Measurements from ENCODE around the gene TMEM181.
"Not testable (repeated sequence)": the region's sequence is repeated elsewhere in the genome, so short reads cannot be mapped to it uniquely, and the experiment has no call there.

TMEM181 gene

DNA sequence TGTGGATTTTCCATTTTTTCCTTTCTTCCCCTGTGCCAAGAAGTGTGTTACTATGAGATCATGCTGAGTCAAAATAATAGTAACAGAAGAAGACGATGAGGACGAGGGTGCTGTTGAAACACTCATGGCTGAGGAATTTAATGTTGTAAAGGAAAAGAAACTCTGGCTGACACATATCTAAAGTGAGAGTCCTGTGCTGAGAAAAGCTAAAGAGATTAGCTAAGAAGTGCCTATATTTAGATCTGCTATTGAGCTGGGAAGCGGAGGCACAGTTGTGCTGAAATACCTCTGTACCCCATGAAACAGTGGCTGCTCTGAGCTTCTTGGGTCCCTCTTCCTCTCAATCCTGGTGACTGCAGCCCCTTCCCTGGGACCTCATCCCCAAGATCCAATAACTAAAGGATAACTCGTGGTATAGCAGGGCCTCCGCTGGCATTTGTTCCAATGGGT is 88.8 kb downstream of the TMEM181 start:
- H4K20me1 ChIP-seq (ENCODE audit: insufficient read depth, low read length), result no peaks in the 10 kb centered on the region
- TF ChIP-seq CTCF (IDR thresholded peaks at IDR 0.05; ENCODE audit: low read depth, low read length) (no peak), EZH2phosphoT487 (IDR thresholded peaks at IDR 0.05; ENCODE audit: low read depth) (no peak)
- peaks cover 36% of the 10 kb centered on the region for H3K4me1 ChIP-seq (ENCODE audit: low read length)
- no peaks in the 10 kb centered on the region for H3K27me3 ChIP-seq (ENCODE audit: low read depth, low read length)
- H3K9me3 ChIP-seq (ENCODE audit: insufficient read depth, low read length), result no peaks in the 10 kb centered on the region
- H3K79me2 ChIP-seq (ENCODE audit: low read length), result peaks cover 7% of the 10 kb centered on the region
- no peaks in the 10 kb centered on the region for H3K36me3 ChIP-seq (replicated peaks; ENCODE audit: low read depth, low read length)
- peak overlapping the region; percentile 98 for H3K27ac ChIP-seq (ENCODE audit: low read length)
- H3K4me2 ChIP-seq (ENCODE audit: low read length), result peak overlapping the region; percentile 87
- no peak overlapping the region for H2AFZ ChIP-seq (ENCODE audit: low read depth, low read length)
- peak overlapping the region; percentile 64 for H3K9ac ChIP-seq (ENCODE audit: low read length)
- peak overlapping the region; percentile 70 for H3K4me3 ChIP-seq (ENCODE audit: low read length)

DNA sequence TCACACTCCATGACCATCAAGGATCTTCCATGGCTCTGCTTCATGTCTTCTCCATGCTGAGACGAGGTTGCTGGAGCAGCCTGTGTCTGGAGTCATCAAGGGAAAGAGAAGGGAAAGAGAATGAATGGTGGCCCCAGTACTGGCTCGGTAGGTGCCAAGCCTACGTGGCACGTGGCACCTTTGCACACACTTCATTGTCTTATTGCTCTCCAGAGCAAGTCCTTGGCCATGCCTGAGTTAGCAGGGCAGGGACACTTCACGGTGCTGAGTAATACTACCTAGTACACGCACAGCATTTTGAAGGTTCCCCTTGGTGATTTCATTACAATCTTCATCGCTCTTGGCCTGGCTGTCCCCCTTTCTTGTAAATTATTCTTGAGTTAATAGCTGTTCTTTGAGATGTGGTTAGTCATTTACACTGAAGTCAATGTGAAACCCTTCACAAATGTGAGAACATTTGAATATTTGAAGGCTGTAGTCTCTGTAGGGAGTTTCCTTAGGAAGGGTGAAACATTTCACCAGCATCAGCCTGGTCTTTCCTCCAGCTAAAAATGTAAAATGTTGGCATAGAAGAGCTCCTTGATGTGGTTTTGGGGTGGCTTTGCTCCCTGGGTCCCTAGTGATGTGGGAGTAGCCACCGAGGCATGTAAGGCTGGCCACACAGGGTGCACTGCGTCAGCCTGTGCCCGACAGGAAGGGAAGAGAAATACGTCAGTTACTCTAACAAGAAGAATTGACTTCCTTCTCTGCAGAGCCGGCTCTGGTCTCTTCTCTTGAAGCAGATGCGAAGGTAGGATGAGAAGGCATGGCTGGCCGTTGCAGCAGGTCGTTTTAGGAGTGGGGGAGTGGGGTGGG is 89.6 kb downstream of the TMEM181 start, which contains the start of gene SYTL3:
SYTL3 (plus strand) TSS at position 766 of the 855 bp plus-strand sequence. CDS start 13,215 bp downstream, outside the sequence.
- peak within 1 kb of the TSS; percentile 34; the same call in 1 of the 2 replicates for H2AFZ ChIP-seq (ENCODE audit: low read depth, low read length)
- no peaks in the 10 kb centered on the region for H3K9me3 ChIP-seq (ENCODE audit: insufficient read depth, low read length)
- peak within 1 kb of the TSS; percentile 87 for H3K4me2 ChIP-seq (ENCODE audit: low read length)
- no peaks in the 10 kb centered on the region for H3K36me3 ChIP-seq (replicated peaks; ENCODE audit: low read depth, low read length)
- H3K79me2 ChIP-seq (ENCODE audit: low read length), result no peaks in the 10 kb centered on the region
- TF ChIP-seq EZH2phosphoT487 (IDR thresholded peaks at IDR 0.05; ENCODE audit: low read depth), result no peak
- no peak for TF ChIP-seq CTCF (IDR thresholded peaks at IDR 0.05; ENCODE audit: low read depth, low read length)
- no peaks in the 10 kb centered on the region for H4K20me1 ChIP-seq (ENCODE audit: insufficient read depth, low read length)
- H3K4me1 ChIP-seq (ENCODE audit: low read length), result peaks cover 36% of the 10 kb centered on the region
- peak within 1 kb of the TSS; percentile 70 for H3K4me3 ChIP-seq (ENCODE audit: low read length)
- no peaks in the 10 kb centered on the region for H3K27me3 ChIP-seq (ENCODE audit: low read depth, low read length)
- H3K9ac ChIP-seq (ENCODE audit: low read length), result peak within 1 kb of the TSS; percentile 64
- peak within 1 kb of the TSS; percentile 98 for H3K27ac ChIP-seq (ENCODE audit: low read length)

DNA sequence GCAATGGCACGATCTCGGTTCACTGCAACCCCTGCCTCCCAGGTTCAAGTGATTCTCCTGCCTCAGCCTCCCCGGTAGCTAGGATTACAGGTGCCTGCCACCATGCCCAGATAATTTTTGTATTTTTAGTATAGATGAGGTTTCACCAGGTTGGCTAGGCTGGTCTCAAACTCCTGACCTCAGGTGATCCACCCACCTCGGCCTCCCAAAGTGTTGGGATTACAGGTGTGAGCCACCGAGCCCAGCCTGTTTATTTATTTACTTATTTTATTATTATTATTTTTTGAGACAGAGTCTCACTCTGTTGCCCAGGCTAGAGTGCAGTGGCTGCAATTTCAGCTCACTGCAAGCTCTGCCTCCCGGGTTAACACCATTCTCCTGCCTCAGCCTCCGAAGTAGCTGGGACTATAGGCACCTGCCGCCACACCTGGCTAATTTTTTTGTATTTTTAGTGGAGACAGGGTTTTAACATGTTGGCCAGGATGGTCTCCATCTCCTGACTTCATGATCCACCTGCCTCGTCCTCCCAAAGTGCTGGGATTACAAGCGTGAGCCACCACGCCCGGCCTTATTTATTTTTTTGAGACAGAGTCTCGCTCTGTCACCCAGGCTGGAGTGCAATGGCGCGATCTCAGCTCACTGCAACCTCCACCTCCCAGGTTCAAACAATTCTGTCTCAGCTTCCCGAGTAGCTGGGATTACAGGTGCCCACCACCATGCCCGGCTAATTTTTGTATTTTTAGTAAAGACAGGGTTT is 92.3 kb downstream of the TMEM181 start:
- peaks cover 26% of the 10 kb centered on the region for H3K4me1 ChIP-seq (ENCODE audit: low read length)
- H3K27me3 ChIP-seq (ENCODE audit: low read depth, low read length); H3K4me3 ChIP-seq (ENCODE audit: low read length); H3K9me3 ChIP-seq (ENCODE audit: insufficient read depth, low read length); H4K20me1 ChIP-seq (ENCODE audit: insufficient read depth, low read length); H3K4me2 ChIP-seq (ENCODE audit: low read length); H3K27ac ChIP-seq (ENCODE audit: low read length); H3K36me3 ChIP-seq (replicated peaks; ENCODE audit: low read depth, low read length); H3K79me2 ChIP-seq (ENCODE audit: low read length); H3K9ac ChIP-seq (ENCODE audit: low read length); H2AFZ ChIP-seq (ENCODE audit: low read depth, low read length): not testable (repeated sequence)

DNA sequence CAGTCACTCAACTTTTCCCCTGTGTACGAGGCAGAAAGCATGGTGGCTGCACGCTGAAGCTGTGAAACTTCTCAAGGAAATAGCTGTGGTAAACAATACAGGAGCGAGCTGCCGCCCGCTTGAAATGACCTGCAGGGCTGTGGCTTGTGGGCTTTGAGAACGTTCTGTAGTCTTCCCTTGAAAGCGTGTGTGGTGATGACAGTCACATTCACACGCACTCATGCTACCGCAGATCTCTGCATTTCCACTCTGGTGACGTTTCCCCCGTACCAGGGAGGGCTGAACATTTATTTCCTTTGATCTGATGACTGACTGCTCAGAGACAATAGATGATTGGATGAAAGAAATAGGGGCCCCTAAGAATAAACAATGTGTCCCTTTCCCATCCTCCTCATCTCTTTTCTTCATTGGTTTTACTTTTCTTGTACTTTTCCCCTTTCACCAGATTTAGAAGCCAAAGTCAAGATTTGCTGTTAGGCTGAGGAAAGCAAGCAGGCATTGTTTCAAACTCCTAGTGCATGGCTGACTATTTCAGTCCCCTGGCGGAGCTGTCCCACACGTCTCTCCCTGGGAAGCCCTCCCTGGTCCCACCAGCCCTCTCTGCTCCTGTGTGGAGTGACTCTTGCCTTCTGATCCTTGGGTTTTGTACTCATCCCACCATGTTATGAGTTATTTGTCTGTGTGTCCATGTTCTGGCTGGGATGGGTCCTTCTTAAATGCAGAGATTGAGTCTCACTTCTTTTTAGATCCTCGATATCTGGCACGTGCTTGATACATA is 93.9 kb downstream of the TMEM181 start:
- no peaks in the 10 kb centered on the region for H3K79me2 ChIP-seq (ENCODE audit: low read length)
- no peaks in the 10 kb centered on the region for H4K20me1 ChIP-seq (ENCODE audit: insufficient read depth, low read length)
- H3K36me3 ChIP-seq (replicated peaks; ENCODE audit: low read depth, low read length), result no peaks in the 10 kb centered on the region
- no peaks in the 10 kb centered on the region for H3K9me3 ChIP-seq (ENCODE audit: insufficient read depth, low read length)
- no peak overlapping the region for H3K4me3 ChIP-seq (ENCODE audit: low read length)
- H3K4me1 ChIP-seq (ENCODE audit: low read length), result peaks cover 16% of the 10 kb centered on the region
- no peak overlapping the region for H3K4me2 ChIP-seq (ENCODE audit: low read length)
- no peak for TF ChIP-seq CTCF (IDR thresholded peaks at IDR 0.05; ENCODE audit: low read depth, low read length)
- TF ChIP-seq EZH2phosphoT487 (IDR thresholded peaks at IDR 0.05; ENCODE audit: low read depth), result no peak
- no peak overlapping the region for H2AFZ ChIP-seq (ENCODE audit: low read depth, low read length)
- H3K27ac ChIP-seq (ENCODE audit: low read length), result no peak overlapping the region
- H3K27me3 ChIP-seq (ENCODE audit: low read depth, low read length), result no peaks in the 10 kb centered on the region
- H3K9ac ChIP-seq (ENCODE audit: low read length), result no peak overlapping the region

All from OCI-LY3 (cell line).